NCI-H1105 treated with DMSO at 0.1 percent for 48 hours (cell line): ENCODE measurements around the gene SYNE4.
"Not testable (repeated sequence)": the region's sequence is repeated elsewhere in the genome, so short reads cannot be mapped to it uniquely, and the experiment has no call there.

Source experiments
- DNase-seq: peaks from one replicate; lab custom pipeline; 2025; lab: John Stamatoyannopoulos, UW

The SYNE4 gene

GRCh38 chr19:36008336-36008978 is at the start of gene SYNE4:
SYNE4 (minus strand) TSS chr19:36008813; CDS start chr19:36008681, 132 bp downstream.
- peak; percentile 24 for DNase-seq

GRCh38 chr19:36054733-36055686 is 46.4 kb upstream of the SYNE4 start, which contains the start of gene WDR62:
WDR62 (plus strand) TSS chr19:36054897; CDS start chr19:36054972, 75 bp downstream.
- peak; percentile 95 for DNase-seq

- DNase-seq: peak; percentile 98
These were observed 45.6 kb upstream of the SYNE4 start, which contains the start of gene THAP8 for GRCh38 chr19:36054119-36054732. THAP8 (minus strand) TSS chr19:36054285; CDS start chr19:36054217, 68 bp downstream.

GRCh38 chr19:36051637-36052036 is 43.0 kb upstream of the SYNE4 start:
- no peak for DNase-seq

- DNase-seq: no peak
These were observed 42.6 kb upstream of the SYNE4 start for GRCh38 chr19:36051236-36051635.

GRCh38 chr19:36049080-36049698 is 40.6 kb upstream of the SYNE4 start:
- DNase-seq: peak; percentile 24

GRCh38 chr19:36047835-36048234 is 39.2 kb upstream of the SYNE4 start:
- DNase-seq: no peak

GRCh38 chr19:36046443-36047050 is 37.9 kb upstream of the SYNE4 start:
- no peak for DNase-seq

- DNase-seq: no peak
These were observed 35.3 kb upstream of the SYNE4 start for GRCh38 chr19:36043952-36044351.

- no peak for DNase-seq
These were observed 33.2 kb upstream of the SYNE4 start for GRCh38 chr19:36041831-36042230.

- DNase-seq: not testable (repeated sequence)
These were observed 32.5 kb upstream of the SYNE4 start for GRCh38 chr19:36041092-36041491.

GRCh38 chr19:36040495-36040894 is 31.9 kb upstream of the SYNE4 start:
- DNase-seq: no peak

GRCh38 chr19:36032251-36033104 is 23.9 kb upstream of the SYNE4 start, which contains the start of gene CLIP3:
CLIP3 (minus strand) TSS chr19:36032873; CDS start chr19:36032357, 516 bp downstream.
- peak; percentile 69 for DNase-seq

- no peak for DNase-seq
These were observed 22.7 kb upstream of the SYNE4 start for GRCh38 chr19:36031308-36031707.

- no peak for DNase-seq
These were observed 21.9 kb upstream of the SYNE4 start for GRCh38 chr19:36030264-36031148.

- no peak for DNase-seq
These were observed 19.9 kb upstream of the SYNE4 start for GRCh38 chr19:36028313-36029041.

- DNase-seq: no peak
These were observed 19.1 kb upstream of the SYNE4 start for GRCh38 chr19:36027696-36028095.

GRCh38 chr19:36026091-36026876 is 17.7 kb upstream of the SYNE4 start:
- no peak for DNase-seq
